HepG2 (cell line): ENCODE data around the gene ATP2B3. TPM values are rescaled to one million over a fixed set of nuclear protein-coding genes. Genes with fewer than 3 reads are reported as not detected.

Experiments used
- ELF1 ChIP-seq: sonication (generic); formaldehyde crosslinking; IDR thresholded peaks from 2 replicates; pipeline ENCODE4 v1.4.0; 2020; ENCODE audit warnings: missing genetic modification reagents
- ESRRA ChIP-seq: sonication (generic); formaldehyde crosslinking; IDR thresholded peaks from 2 replicates; pipeline ENCODE4 v1.5.1; 2020; ENCODE audit warnings: mild to moderate bottlenecking, low read depth, missing genetic modification reagents
- HOXD1 ChIP-seq: sonication (generic); formaldehyde crosslinking; IDR thresholded peaks from 2 replicates; pipeline ENCODE4 v1.5.0; 2020; ENCODE audit warnings: missing genetic modification reagents
- ISX ChIP-seq: sonication (generic); formaldehyde crosslinking; conservative IDR thresholded peaks from 2 replicates; pipeline ENCODE4 v1.5.0; 2020; ENCODE audit warnings: missing genetic modification reagents
- KDM1A ChIP-seq: IDR thresholded peaks from 2 replicates; pipeline ENCODE4 v1.6.1; 2016; ENCODE audit warnings: missing compliant biosample characterization
- MAF1 ChIP-seq: sonication (generic); formaldehyde crosslinking; IDR thresholded peaks from 2 replicates; pipeline ENCODE4 v1.5.0; 2020; ENCODE audit warnings: missing genetic modification reagents, borderline replicate concordance
- MBNL3 ChIP-seq: fragments of 250-450 bp; sonication (Bioruptor Pico); conservative IDR thresholded peaks from 2 replicates; pipeline ENCODE4 v1.8.0; 2022; ENCODE audit warnings: mild to moderate bottlenecking, inconsistent platforms
- MED1 ChIP-seq: sonication (generic); formaldehyde crosslinking; IDR thresholded peaks from 2 replicates; pipeline ENCODE4 v1.4.0; 2020; ENCODE audit warnings: missing genetic modification reagents
- MED8 ChIP-seq: sonication (generic); formaldehyde crosslinking; IDR thresholded peaks from 2 replicates; pipeline ENCODE4 v1.8.1; 2023; ENCODE audit warnings: mild to moderate bottlenecking, missing genetic modification reagents; ENCODE audit not compliant: insufficient replicate concordance
- NCOR1 ChIP-seq: fragments of 200-600 bp; sonication (generic); IDR thresholded peaks from 2 replicates; pipeline ENCODE4 v1.7.0; 2017; ENCODE audit warnings: antibody characterized with exemption, low read length, borderline replicate concordance
- NR2F2 ChIP-seq: IDR thresholded peaks from 2 replicates; pipeline ENCODE4 v1.6.1; 2012; ENCODE audit warnings: low read depth, inconsistent platforms, borderline replicate concordance
- RAD51 ChIP-seq: fragments of 450-650 bp; IDR thresholded peaks from 2 replicates; pipeline ENCODE4 v1.6.1; 2016; ENCODE audit warnings: borderline replicate concordance
- SNAPC2 ChIP-seq: sonication (generic); formaldehyde crosslinking; IDR thresholded peaks from 2 replicates; pipeline ENCODE4 v1.8.1; 2022; ENCODE audit warnings: mild to moderate bottlenecking, missing genetic modification reagents
- XBP1 ChIP-seq: sonication (generic); formaldehyde crosslinking; IDR thresholded peaks from 2 replicates; pipeline ENCODE4 v1.5.0; 2020; ENCODE audit warnings: missing genetic modification reagents
- ZBTB20 ChIP-seq: sonication (generic); formaldehyde crosslinking; IDR thresholded peaks from 2 replicates; pipeline ENCODE4 v1.8.1; 2023; ENCODE audit warnings: missing genetic modification reagents, low read depth, mild to moderate bottlenecking, borderline replicate concordance
- ZC3H13 ChIP-seq: sonication (generic); formaldehyde crosslinking; IDR thresholded peaks from 2 replicates; pipeline ENCODE4 v1.8.1; 2023; ENCODE audit warnings: mild to moderate bottlenecking, missing genetic modification reagents, moderate library complexity
- ZNF367 ChIP-seq: sonication (generic); formaldehyde crosslinking; IDR thresholded peaks from 2 replicates; pipeline ENCODE4 v1.4.0; 2020; ENCODE audit warnings: missing genetic modification reagents, borderline replicate concordance
- ZNF441 ChIP-seq: sonication (generic); formaldehyde crosslinking; IDR thresholded peaks from 2 replicates; pipeline ENCODE4 v1.7.0; 2021; ENCODE audit warnings: missing genetic modification reagents, borderline replicate concordance
- ZNF615 ChIP-seq: sonication (generic); formaldehyde crosslinking; IDR thresholded peaks from 2 replicates; pipeline ENCODE4 v1.5.0; 2020; ENCODE audit warnings: mild to moderate bottlenecking, missing genetic modification reagents, borderline replicate concordance
- ZNF772 ChIP-seq: sonication (generic); formaldehyde crosslinking; IDR thresholded peaks from 2 replicates; pipeline ENCODE4 v1.5.0; 2020; ENCODE audit warnings: mild to moderate bottlenecking, missing genetic modification reagents
- ZNF782 ChIP-seq: sonication (generic); formaldehyde crosslinking; IDR thresholded peaks from 2 replicates; pipeline ENCODE4 v1.4.0; 2020; ENCODE audit warnings: missing genetic modification reagents, mild to moderate bottlenecking, borderline replicate concordance
- ZZZ3 ChIP-seq: sonication (generic); formaldehyde crosslinking; IDR thresholded peaks from 2 replicates; pipeline ENCODE4 v1.4.0; 2020; ENCODE audit warnings: missing genetic modification reagents, mild to moderate bottlenecking, borderline replicate concordance
- polyA plus RNA-seq, 8 experiments: library from polyadenylated mRNA; depleted of rRNA in 3 of 8; stranded (reverse) in 7 of 8; unstranded in 1 of 8; fragments of >200 nt; fragmentation: Illumina TruSeq in 4 of 8; extraction: Trizol in 4 of 8; gene quantifications; 2 replicates each; pipeline versions ENCODE4 v1.2.1 to v1.2.3, GENCODE V29; 2011 to 2016; ENCODE audit warnings: low read depth in 4 of 8, missing spikeins in 1 of 8, mixed read lengths in 1 of 8; ENCODE audit not compliant: insufficient read depth in 1 of 8
- total RNA-seq, 5 experiments: library from RNA; depleted of rRNA; stranded (reverse); fragments of >200 nt; fragmentation: Illumina TruSeq; extraction: Trizol; gene quantifications; 2 replicates each; pipeline ENCODE4 v1.2.3, GENCODE V29; 2016; ENCODE audit warnings: low read depth in 1 of 5
- TF ChIP-seq, protein P1 (sequence below): sonication (generic); formaldehyde crosslinking; IDR thresholded peaks from 2 replicates; pipeline ENCODE4 v1.5.1; 2020; ENCODE audit warnings: mild to moderate bottlenecking, missing genetic modification reagents, borderline replicate concordance
- TF ChIP-seq, protein P2 (sequence below): sonication (generic); formaldehyde crosslinking; IDR thresholded peaks from 2 replicates; pipeline ENCODE4 v1.8.0; 2022; ENCODE audit warnings: low read depth, missing genetic modification reagents
- TF ChIP-seq, protein P3 (sequence below): sonication (generic); formaldehyde crosslinking; IDR thresholded peaks from 2 replicates; pipeline ENCODE4 v1.5.1; 2020; ENCODE audit warnings: mild to moderate bottlenecking, moderate library complexity, missing genetic modification reagents
- TF ChIP-seq, protein P4 (sequence below): sonication (generic); formaldehyde crosslinking; IDR thresholded peaks from 2 replicates; pipeline ENCODE4 v1.4.0; 2020; ENCODE audit warnings: missing genetic modification reagents

The ATP2B3 gene
- total and polyA plus RNA-seq, 2 of the 13 experiments (the other 11 are each of a cell fraction or from before 2014, with no cell fraction given), result not detected

DNA sequence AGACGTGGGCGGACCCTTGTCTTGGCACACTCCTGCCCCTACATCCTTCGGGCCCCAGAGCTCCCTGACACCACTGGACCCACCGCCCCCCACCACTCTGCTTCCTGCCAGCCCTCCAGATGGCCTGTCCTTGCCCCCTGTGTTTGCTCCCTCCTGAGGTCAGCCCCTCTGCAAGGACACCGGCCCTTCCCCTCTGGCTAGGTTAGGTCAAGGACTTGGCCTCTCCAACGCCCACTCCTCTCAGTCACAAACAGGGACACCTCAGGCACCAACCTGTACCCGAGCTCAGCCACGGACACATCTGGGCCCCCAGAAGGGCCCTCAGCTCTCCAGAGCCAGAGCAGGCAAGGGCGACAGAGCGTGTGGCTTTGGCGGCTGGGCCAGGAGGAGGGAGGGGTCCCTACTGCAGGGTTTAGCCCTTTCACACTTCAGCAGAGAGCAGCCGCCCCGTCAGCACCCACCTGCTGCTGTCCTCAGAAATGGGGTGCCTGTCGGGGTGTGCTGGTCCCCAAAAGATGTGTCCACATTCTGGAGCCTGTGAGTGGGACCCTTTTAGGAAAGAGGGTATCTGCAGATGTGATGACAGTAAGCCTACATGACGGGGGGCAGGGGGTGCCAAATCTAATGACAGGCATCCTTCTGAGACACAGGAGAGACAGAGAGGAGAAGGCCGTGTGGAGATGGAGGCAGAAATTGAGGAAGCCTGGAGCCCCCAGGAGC lies 106.0 kb downstream of the ATP2B3 start (continued):
- no peak for TF ChIP-seq MAF1 (CRISPR knock-in tag)
- TF ChIP-seq NCOR1, result peak; percentile 36; the same call in 1 of the 2 replicates
- TF ChIP-seq RAD51, result no peak
- no peak for TF ChIP-seq ZNF782 (CRISPR knock-in tag)
- TF ChIP-seq NR2F2, result no peak
- no peak for TF ChIP-seq ZNF441 (CRISPR knock-in tag)
- TF ChIP-seq MBNL3 (CRISPR knock-in tag), result no peak
- TF ChIP-seq ZNF615 (CRISPR knock-in tag), result no peak
- peak; percentile 96 for TF ChIP-seq MED1 (CRISPR knock-in tag)
- no peak for TF ChIP-seq ZNF367 (CRISPR knock-in tag)
- TF ChIP-seq, protein P1, sequence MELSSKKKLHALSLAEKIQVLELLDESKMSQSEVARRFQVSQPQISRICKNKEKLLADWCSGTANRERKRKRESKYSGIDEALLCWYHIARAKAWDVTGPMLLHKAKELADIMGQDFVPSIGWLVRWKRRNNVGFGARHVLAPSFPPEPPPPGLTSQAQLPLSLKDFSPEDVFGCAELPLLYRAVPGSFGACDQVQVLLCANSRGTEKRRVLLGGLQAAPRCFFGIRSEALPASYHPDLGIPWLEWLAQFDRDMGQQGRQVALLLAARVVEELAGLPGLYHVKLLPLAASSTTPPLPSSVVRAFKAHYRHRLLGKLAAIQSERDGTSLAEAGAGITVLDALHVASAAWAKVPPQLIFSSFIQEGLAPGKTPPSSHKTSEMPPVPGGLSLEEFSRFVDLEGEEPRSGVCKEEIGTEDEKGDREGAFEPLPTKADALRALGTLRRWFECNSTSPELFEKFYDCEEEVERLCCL, result no peak
- no peak for TF ChIP-seq ISX (CRISPR knock-in tag)
- TF ChIP-seq, protein P2, sequence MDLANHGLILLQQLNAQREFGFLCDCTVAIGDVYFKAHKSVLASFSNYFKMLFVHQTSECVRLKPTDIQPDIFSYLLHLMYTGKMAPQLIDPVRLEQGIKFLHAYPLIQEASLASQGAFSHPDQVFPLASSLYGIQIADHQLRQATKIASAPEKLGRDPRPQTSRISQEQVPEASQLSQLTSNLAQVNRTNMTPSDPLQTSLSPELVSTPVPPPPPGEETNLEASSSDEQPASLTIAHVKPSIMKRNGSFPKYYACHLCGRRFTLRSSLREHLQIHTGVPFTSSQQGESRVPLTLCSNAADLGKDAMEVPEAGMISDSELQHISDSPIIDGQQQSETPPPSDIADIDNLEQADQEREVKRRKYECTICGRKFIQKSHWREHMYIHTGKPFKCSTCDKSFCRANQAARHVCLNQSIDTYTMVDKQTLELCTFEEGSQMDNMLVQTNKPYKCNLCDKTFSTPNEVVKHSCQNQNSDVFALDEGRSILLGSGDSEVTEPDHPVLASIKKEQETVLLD (CRISPR knock-in tag), result no peak
- TF ChIP-seq ZZZ3 (CRISPR knock-in tag), result no peak
- no peak; the same call in 1 of the 2 replicates for TF ChIP-seq SNAPC2 (CRISPR knock-in tag)
- peak; percentile 77; the same call in 1 of the 2 replicates for TF ChIP-seq ZNF772 (CRISPR knock-in tag)
- peak; percentile 98 for TF ChIP-seq MED8
- TF ChIP-seq ESRRA (CRISPR knock-in tag), result peak; percentile 97
- no peak for TF ChIP-seq KDM1A
- no peak; the same call in 1 of the 2 replicates for TF ChIP-seq ELF1 (CRISPR knock-in tag)
- TF ChIP-seq ZC3H13 (CRISPR knock-in tag), result no peak; the same call in 1 of the 2 replicates
- no peak for TF ChIP-seq XBP1
- TF ChIP-seq, protein P3, sequence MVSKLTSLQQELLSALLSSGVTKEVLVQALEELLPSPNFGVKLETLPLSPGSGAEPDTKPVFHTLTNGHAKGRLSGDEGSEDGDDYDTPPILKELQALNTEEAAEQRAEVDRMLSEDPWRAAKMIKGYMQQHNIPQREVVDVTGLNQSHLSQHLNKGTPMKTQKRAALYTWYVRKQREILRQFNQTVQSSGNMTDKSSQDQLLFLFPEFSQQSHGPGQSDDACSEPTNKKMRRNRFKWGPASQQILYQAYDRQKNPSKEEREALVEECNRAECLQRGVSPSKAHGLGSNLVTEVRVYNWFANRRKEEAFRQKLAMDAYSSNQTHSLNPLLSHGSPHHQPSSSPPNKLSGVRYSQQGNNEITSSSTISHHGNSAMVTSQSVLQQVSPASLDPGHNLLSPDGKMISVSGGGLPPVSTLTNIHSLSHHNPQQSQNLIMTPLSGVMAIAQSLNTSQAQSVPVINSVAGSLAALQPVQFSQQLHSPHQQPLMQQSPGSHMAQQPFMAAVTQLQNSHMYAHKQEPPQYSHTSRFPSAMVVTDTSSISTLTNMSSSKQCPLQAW (CRISPR knock-in tag), result peak; percentile 74; the same call in 1 of the 2 replicates
- TF ChIP-seq ZBTB20 (CRISPR knock-in tag), result no peak
- no peak for TF ChIP-seq HOXD1 (CRISPR knock-in tag)
- TF ChIP-seq, protein P4, sequence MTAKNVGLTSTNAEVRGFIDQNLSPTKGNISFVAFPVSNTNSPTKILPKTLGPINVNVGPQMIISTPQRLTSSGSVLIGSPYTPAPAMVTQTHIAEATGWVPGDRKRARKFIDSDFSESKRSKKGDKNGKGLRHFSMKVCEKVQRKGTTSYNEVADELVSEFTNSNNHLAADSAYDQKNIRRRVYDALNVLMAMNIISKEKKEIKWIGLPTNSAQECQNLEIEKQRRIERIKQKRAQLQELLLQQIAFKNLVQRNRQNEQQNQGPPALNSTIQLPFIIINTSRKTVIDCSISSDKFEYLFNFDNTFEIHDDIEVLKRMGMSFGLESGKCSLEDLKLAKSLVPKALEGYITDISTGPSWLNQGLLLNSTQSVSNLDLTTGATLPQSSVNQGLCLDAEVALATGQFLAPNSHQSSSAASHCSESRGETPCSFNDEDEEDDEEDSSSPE, result no peak
